Vagina (tissue), 2 donors: ENCODE data around the gene SPSB1. TPM values are rescaled to one million over a fixed set of nuclear protein-coding genes. Genes with fewer than 3 reads are reported as not detected.
A peak's percentile ranks its signal among the peaks of the same experiment; 100 is the strongest.

Experiments used
- DNase-seq, 2 donors: peaks; one replicate each; pipeline ENCODE4 v3.0.0-alpha.2; 2017; ENCODE audit errors: extremely low spot score in 2 of 2
- H3K27ac ChIP-seq: fragments of 200-600 bp; sonication (generic); one replicate; pipeline ENCODE4 v1.5.1; 2019
- H3K27me3 ChIP-seq: fragments of 200-600 bp; sonication (generic); one replicate; pipeline ENCODE4 v1.5.1; 2019
- H3K36me3 ChIP-seq, 2 donors: fragments of 200-600 bp; sonication (generic); one replicate each; pipeline ENCODE4 v1.5.1; 2017 to 2019
- H3K4me1 ChIP-seq: fragments of 200-600 bp; sonication (generic); one replicate; pipeline ENCODE4 v1.5.1; 2019
- H3K4me3 ChIP-seq, 2 donors: fragments of 200-600 bp; sonication (generic); 1 replicate in 1 of 2; 2 replicates in 1 of 2; pipeline ENCODE4 v1.5.1; 2016 to 2019
- H3K9me3 ChIP-seq: fragments of 200-600 bp; sonication (generic); one replicate; pipeline ENCODE4 v1.5.1; 2019
- CTCF ChIP-seq, 3 experiments: fragments of 450-650 bp in 2 of 3; fragments of 200-600 bp in 1 of 3; sonication (generic) in 1 of 3; IDR thresholded peaks; one replicate each; pipeline ENCODE4 v1.5.1; 2017 to 2019; ENCODE audit warnings: antibody characterized with exemption in 3 of 3, mild to moderate bottlenecking in 2 of 3, moderate library complexity in 2 of 3
- POLR2A ChIP-seq, 2 donors: fragments of 450-650 bp; IDR thresholded peaks; one replicate each; pipeline ENCODE4 v1.6.1; 2017; ENCODE audit warnings: antibody characterized with exemption in 2 of 2, mild to moderate bottlenecking in 2 of 2, moderate library complexity in 2 of 2
- POLR2AphosphoS5 ChIP-seq, 2 donors: sonication (generic); formaldehyde crosslinking; IDR thresholded peaks; one replicate each; pipeline ENCODE4 v1.9.0; 2017; ENCODE audit warnings: antibody characterized with exemption in 2 of 2, mild to moderate bottlenecking in 2 of 2, low read depth in 1 of 2; ENCODE audit not compliant: insufficient read depth in 1 of 2
- intact Hi-C: fragments of 100-400 bp; cut with DNase I; formaldehyde crosslinking; loops from one replicate; pipeline ENCODE4 v1.15.1; 2023
- total RNA-seq: library from RNA; depleted of rRNA; stranded (reverse); fragments of >200 nt; gene quantifications from one replicate; pipeline ENCODE4 v1.2.3, GENCODE V29; 2016

The SPSB1 gene
- total RNA-seq, 1 donor from 2014 or later = 40.0 TPM

GRCh38 chr1:9303916-9304315 is 11.2 kb downstream of the SPSB1 start:
- Histone ChIP-seq H3K4me1 (peaks cover 74% of the 10 kb centered on the region), H3K27me3 (no peaks in the 10 kb centered on the region), H3K36me3 (no peaks in the 10 kb centered on the region), H3K4me3 (no peak overlapping the region), H3K27ac (peak overlapping the region; percentile 66), H3K9me3 (no peaks in the 10 kb centered on the region)
- TF ChIP-seq POLR2A (IDR thresholded peaks at IDR 0.05) (no peak), CTCF (IDR thresholded peaks at IDR 0.05) (no peak), POLR2AphosphoS5 (IDR thresholded peaks at IDR 0.05; ENCODE audit: insufficient read depth in 1 of 2, low read depth in 1 of 2) (no peak)
- DNase-seq = no peak
- intact Hi-C loops = no loop called here

GRCh38 chr1:9305216-9305615 is 12.5 kb downstream of the SPSB1 start:
- intact Hi-C loops = no loop called here
- no peaks in the 10 kb centered on the region for H3K27me3 ChIP-seq
- H3K4me3 ChIP-seq = no peak overlapping the region
- no peak for TF ChIP-seq POLR2AphosphoS5 (IDR thresholded peaks at IDR 0.05; ENCODE audit: insufficient read depth in 1 of 2, low read depth in 1 of 2)
- H3K9me3 ChIP-seq = no peaks in the 10 kb centered on the region
- no peak overlapping the region for H3K27ac ChIP-seq
- peaks cover 63% of the 10 kb centered on the region for H3K4me1 ChIP-seq
- DNase-seq = no peak
- H3K36me3 ChIP-seq = no peaks in the 10 kb centered on the region

- Histone ChIP-seq H3K9me3 (no peaks in the 10 kb centered on the region), H3K4me3 (no peak overlapping the region), H3K4me1 (peaks cover 58% of the 10 kb centered on the region), H3K36me3 (no peaks in the 10 kb centered on the region), H3K27me3 (no peaks in the 10 kb centered on the region), H3K27ac (no peak overlapping the region)
- intact Hi-C loops = no loop called here
- TF ChIP-seq POLR2AphosphoS5 (IDR thresholded peaks at IDR 0.05; ENCODE audit: insufficient read depth in 1 of 2, low read depth in 1 of 2) = no peak
- no peak for TF ChIP-seq CTCF (IDR thresholded peaks at IDR 0.05)
- no peak for TF ChIP-seq POLR2A (IDR thresholded peaks at IDR 0.05)
- DNase-seq = no peak
Measured at GRCh38 chr1:9306006-9306405, 13.3 kb downstream of the SPSB1 start.

- Histone ChIP-seq H3K27ac (no peak overlapping the region), H3K4me1 (peaks cover 52% of the 10 kb centered on the region), H3K36me3 (no peaks in the 10 kb centered on the region), H3K27me3 (no peaks in the 10 kb centered on the region), H3K9me3 (no peaks in the 10 kb centered on the region), H3K4me3 (no peak overlapping the region)
- no peak for TF ChIP-seq POLR2A (IDR thresholded peaks at IDR 0.05)
- TF ChIP-seq POLR2AphosphoS5 (IDR thresholded peaks at IDR 0.05; ENCODE audit: insufficient read depth in 1 of 2, low read depth in 1 of 2) = no peak
- no peak for TF ChIP-seq CTCF (IDR thresholded peaks at IDR 0.05)
- DNase-seq = no peak
- intact Hi-C loops = no loop called here
Measured at GRCh38 chr1:9307303-9307702, 14.6 kb downstream of the SPSB1 start.

- intact Hi-C loops = no loop called here
- TF ChIP-seq POLR2A (IDR thresholded peaks at IDR 0.05) (no peak), POLR2AphosphoS5 (IDR thresholded peaks at IDR 0.05; ENCODE audit: insufficient read depth in 1 of 2, low read depth in 1 of 2) (no peak), CTCF (IDR thresholded peaks at IDR 0.05) (no peak)
- Histone ChIP-seq H3K36me3 (no peaks in the 10 kb centered on the region), H3K9me3 (no peaks in the 10 kb centered on the region), H3K4me3 (no peak overlapping the region), H3K4me1 (peaks cover 42% of the 10 kb centered on the region), H3K27me3 (no peaks in the 10 kb centered on the region), H3K27ac (no peak overlapping the region)
- DNase-seq = no peak
Measured at GRCh38 chr1:9308236-9308785, 15.6 kb downstream of the SPSB1 start.
